ENCODE measurements around the gene OTULIN. TPM values are rescaled to one million over a fixed set of nuclear protein-coding genes. Genes with fewer than 3 reads are reported as not detected.

The OTULIN gene
- total and polyA plus RNA-seq, 2 of the 13 experiments (the other 11 are each of a cell fraction or from before 2014, with no cell fraction given) = 7.0 to 34.8 TPM

GRCh38 chr5:14665101-14665822 is 744 bp downstream of the OTULIN start (continued):
- TF ChIP-seq ZSCAN25 (CRISPR knock-in tag; IDR thresholded peaks at IDR 0.05) (no peak), IRF1 (CRISPR knock-in tag; IDR thresholded peaks at IDR 0.05; ENCODE audit: low read depth) (no peak), THYN1 (CRISPR knock-in tag; IDR thresholded peaks at IDR 0.05; ENCODE audit: borderline replicate concordance, low read depth) (no peak), THAP9 (CRISPR knock-in tag; IDR thresholded peaks at IDR 0.05; ENCODE audit: borderline replicate concordance) (no peak), TSC22D2 (CRISPR knock-in tag; IDR thresholded peaks at IDR 0.05; ENCODE audit: borderline replicate concordance) (no peak), ATF4 (CRISPR knock-in tag; IDR thresholded peaks at IDR 0.05) (no peak), KDM2A (CRISPR knock-in tag; IDR thresholded peaks at IDR 0.05; ENCODE audit: borderline replicate concordance, low read depth) (peak; percentile 48; the same call in 1 of the 2 replicates), ZNF276 (CRISPR knock-in tag; IDR thresholded peaks at IDR 0.05; ENCODE audit: low read depth) (no peak), TEF (CRISPR knock-in tag; IDR thresholded peaks at IDR 0.05) (no peak), ZNF121 (CRISPR knock-in tag; IDR thresholded peaks at IDR 0.05) (peak; percentile 17; the same call in 1 of the 2 replicates), MBNL3 (CRISPR knock-in tag; conservative IDR thresholded peaks at IDR 0.05) (no peak), CBX5 (CRISPR knock-in tag; IDR thresholded peaks at IDR 0.05; ENCODE audit: borderline replicate concordance) (no peak), RARG (CRISPR knock-in tag; IDR thresholded peaks at IDR 0.05; ENCODE audit: low read depth) (no peak), ZBTB37 (CRISPR knock-in tag; IDR thresholded peaks at IDR 0.05) (no peak), ZNF136 (CRISPR knock-in tag; IDR thresholded peaks at IDR 0.05; ENCODE audit: low read depth) (no peak), ZNF446 (CRISPR knock-in tag; IDR thresholded peaks at IDR 0.05) (no peak), ZNF597 (CRISPR knock-in tag; IDR thresholded peaks at IDR 0.05) (no peak)

All from HepG2 (cell line).